Left lung (tissue), 10 donors: ENCODE data around the gene RNF5. TPM values are rescaled to one million over a fixed set of nuclear protein-coding genes. Genes with fewer than 3 reads are reported as not detected.
"Not testable (repeated sequence)": the region's sequence is repeated elsewhere in the genome, so short reads cannot be mapped to it uniquely, and the experiment has no call there.

Experiments
- ATAC-seq: fragments of 200-7000 bp; cut with Tn5 transposase; one replicate; pipeline ENCODE4 v1.9.1; 2020; ENCODE audit warnings: moderate library complexity
- DNase-seq, 4 donors: peaks; one replicate each; pipeline ENCODE4 v3.0.0-alpha.2; 2013 to 2020
- H3K27ac ChIP-seq, 2 donors: fragments of 200-600 bp; sonication (generic) in 1 of 2; one replicate each; pipeline versions ENCODE4 v1.5.0 to v1.8.0; 2020 to 2021
- H3K27me3 ChIP-seq, 2 donors: fragments of 200-600 bp; sonication (generic) in 1 of 2; one replicate each; pipeline versions ENCODE4 v1.5.0 to v1.8.0; 2020 to 2021
- H3K36me3 ChIP-seq, 2 donors: fragments of 200-600 bp; sonication (generic) in 1 of 2; one replicate each; pipeline versions ENCODE4 v1.5.0 to v1.8.0; 2020 to 2021
- H3K4me1 ChIP-seq, 2 donors: fragments of 200-600 bp; one replicate each; pipeline ENCODE4 v1.8.0; 2021
- H3K4me3 ChIP-seq, 2 donors: fragments of 200-600 bp; sonication (generic) in 1 of 2; one replicate each; pipeline versions ENCODE4 v1.5.0 to v1.8.0; 2020 to 2021; ENCODE audit warnings: mild to moderate bottlenecking in 1 of 2
- H3K9me3 ChIP-seq, 2 donors: fragments of 200-600 bp; sonication (generic) in 1 of 2; one replicate each; pipeline versions ENCODE4 v1.5.0 to v1.8.0; 2020 to 2021
- CTCF ChIP-seq, 2 donors: fragments of 200-600 bp; sonication (generic) in 1 of 2; IDR thresholded peaks; one replicate each; pipeline versions ENCODE4 v1.5.0 to v1.8.0; 2021; ENCODE audit warnings: antibody characterized with exemption in 2 of 2
- intact Hi-C, 2 donors: fragments of 100-400 bp; cut with DNase I; formaldehyde crosslinking; loops; one replicate each; pipeline versions ENCODE4 v1.11.2 to v1.14.2; 2022
- polyA plus RNA-seq, 6 donors: library from polyadenylated mRNA; unstranded; fragments of 120-200 nt; gene quantifications; one replicate each; pipeline ENCODE4 v1.2.1, GENCODE V29; 2013; ENCODE audit not compliant: insufficient read length in 6 of 6
- total RNA-seq, 2 donors: library from RNA; stranded (reverse); fragmentation: NEBNext Ultra II Directional; extraction: Animal tissue kit (Norgen Biotek cat#: 25700); gene quantifications; one replicate each; pipeline ENCODE4 v1.2.1, GENCODE V29; 2021
- donor health status: DM: no; HTN: yes; CAD: no.
- donor health status: DM: no; HTN: no; CAD: no.

RNF5 gene
- total and polyA plus RNA-seq, 8 donors, result 43.9 to 81.5 (median 68.2) TPM

GRCh38 chr6:32184084-32184640 lies 6.0 kb downstream of the RNF5 start, which contains the start of gene AGER:
AGER (minus strand) TSS chr6:32184253; CDS start chr6:32184222, 31 bp downstream.
- H3K9me3 ChIP-seq, result no peaks in the 10 kb centered on the region
- intact Hi-C loops, result no loop called here
- H3K4me1 ChIP-seq, result peaks cover 19 to 93% of the 10 kb centered on the region in 2 donors
- DNase-seq, result peak in 1 of 4 donors; percentile 65
- no peaks in the 10 kb centered on the region for H3K27me3 ChIP-seq
- no peak for TF ChIP-seq CTCF (IDR thresholded peaks at IDR 0.05)
- ATAC-seq, result peak; percentile 44
- peak within 1 kb of the TSS; percentile 57 to 68 for H3K27ac ChIP-seq
- H3K36me3 ChIP-seq, result peaks cover 0 to 62% of the 10 kb centered on the region in 2 donors
- no peak within 1 kb of the TSS for H3K4me3 ChIP-seq

- H3K27me3 ChIP-seq, H3K9me3 ChIP-seq, intact Hi-C loops, H3K4me3 ChIP-seq: not testable (repeated sequence)
- Histone ChIP-seq H3K36me3 (peaks cover 0 to 53% of the 10 kb centered on the region in 2 donors), H3K27ac (peak overlapping the region; percentile 65 to 69), H3K4me1 (peaks cover 19 to 86% of the 10 kb centered on the region in 2 donors)
- peak in 2 of 4 donors; percentile 80 to 84 for DNase-seq
- peak; percentile 68 for ATAC-seq
These were observed 7.5 kb downstream of the RNF5 start for GRCh38 chr6:32185681-32186131.

- DNase-seq, ATAC-seq, H3K27me3 ChIP-seq, H3K9me3 ChIP-seq, H3K4me3 ChIP-seq, intact Hi-C loops: not testable (repeated sequence)
- Histone ChIP-seq H3K36me3 (peaks cover 0 to 47% of the 10 kb centered on the region in 2 donors), H3K27ac (peak overlapping the region; percentile 65 to 69), H3K4me1 (peaks cover 18 to 88% of the 10 kb centered on the region in 2 donors)
These were observed 8.1 kb downstream of the RNF5 start for GRCh38 chr6:32186151-32186840.

- H3K36me3 ChIP-seq, result peaks cover 0 to 40% of the 10 kb centered on the region in 2 donors
- H3K4me1 ChIP-seq, result peaks cover 11 to 86% of the 10 kb centered on the region in 2 donors
- no peak for DNase-seq
- no peak for ATAC-seq
- no peak overlapping the region for H3K4me3 ChIP-seq
- intact Hi-C loops, result no loop called here
- TF ChIP-seq CTCF (IDR thresholded peaks at IDR 0.05), result no peak
- no peaks in the 10 kb centered on the region for H3K9me3 ChIP-seq
- H3K27me3 ChIP-seq, result no peaks in the 10 kb centered on the region
- H3K27ac ChIP-seq, result peak overlapping the region; percentile 65 to 69
These were observed 9.0 kb downstream of the RNF5 start for GRCh38 chr6:32187009-32187709.

GRCh38 chr6:32187725-32188380 lies 9.6 kb downstream of the RNF5 start:
- DNase-seq, ATAC-seq, H3K9me3 ChIP-seq, intact Hi-C loops, H3K27me3 ChIP-seq: not testable (repeated sequence)
- peak overlapping the region; percentile 95 to 100 for H3K27ac ChIP-seq
- H3K4me3 ChIP-seq, result peak overlapping the region; percentile 67 to 78
- peaks cover 16 to 86% of the 10 kb centered on the region in 2 donors for H3K4me1 ChIP-seq
- peaks cover 0 to 33% of the 10 kb centered on the region in 2 donors for H3K36me3 ChIP-seq

GRCh38 chr6:32188381-32189068 lies 10.3 kb downstream of the RNF5 start:
- H3K9me3 ChIP-seq, result no peaks in the 10 kb centered on the region
- intact Hi-C loops, result no loop called here

More at GRCh38 chr6:32188381-32189068, 10.3 kb downstream of the RNF5 start:
- peak overlapping the region; percentile 95 to 100 for H3K27ac ChIP-seq
- H3K4me3 ChIP-seq, result peak overlapping the region; percentile 67 to 78
- H3K36me3 ChIP-seq, result peaks cover 0 to 28% of the 10 kb centered on the region in 2 donors
- H3K4me1 ChIP-seq, result peaks cover 16 to 88% of the 10 kb centered on the region in 2 donors
- no peaks in the 10 kb centered on the region for H3K27me3 ChIP-seq
- DNase-seq, result no peak
- no peak for ATAC-seq
- TF ChIP-seq CTCF (IDR thresholded peaks at IDR 0.05), result no peak
